HepG2 (cell line): Measurements from ENCODE around the gene PMEPA1.

Experiments used
- EHMT2 ChIP-seq: fragments of 200-600 bp; sonication (generic); IDR thresholded peaks from 2 replicates; pipeline ENCODE4 v1.7.0; 2017; ENCODE audit warnings: antibody characterized with exemption, low read depth, low read length, borderline replicate concordance
- HOXD1 ChIP-seq: sonication (generic); formaldehyde crosslinking; IDR thresholded peaks from 2 replicates; pipeline ENCODE4 v1.5.0; 2020; ENCODE audit warnings: missing genetic modification reagents
- NFATC3 ChIP-seq: sonication (generic); formaldehyde crosslinking; IDR thresholded peaks from 2 replicates; pipeline ENCODE4 v1.5.1; 2020; ENCODE audit warnings: mild to moderate bottlenecking, missing genetic modification reagents
- YY1 ChIP-seq: IDR thresholded peaks from 2 replicates; pipeline ENCODE4 v1.6.1; 2011; ENCODE audit warnings: low read length, low read depth, moderate library complexity, mild to moderate bottlenecking; ENCODE audit not compliant: insufficient read depth, insufficient replicate concordance
- ZNF530 ChIP-seq: sonication (generic); formaldehyde crosslinking; IDR thresholded peaks from 2 replicates; pipeline ENCODE4 v1.5.0; 2020; ENCODE audit warnings: low read depth, mild to moderate bottlenecking, missing genetic modification reagents
- TF ChIP-seq, protein P1 (sequence below): sonication (generic); formaldehyde crosslinking; IDR thresholded peaks from 2 replicates; pipeline ENCODE4 v1.5.0; 2020; ENCODE audit warnings: mild to moderate bottlenecking, missing genetic modification reagents, moderate library complexity

DNA sequence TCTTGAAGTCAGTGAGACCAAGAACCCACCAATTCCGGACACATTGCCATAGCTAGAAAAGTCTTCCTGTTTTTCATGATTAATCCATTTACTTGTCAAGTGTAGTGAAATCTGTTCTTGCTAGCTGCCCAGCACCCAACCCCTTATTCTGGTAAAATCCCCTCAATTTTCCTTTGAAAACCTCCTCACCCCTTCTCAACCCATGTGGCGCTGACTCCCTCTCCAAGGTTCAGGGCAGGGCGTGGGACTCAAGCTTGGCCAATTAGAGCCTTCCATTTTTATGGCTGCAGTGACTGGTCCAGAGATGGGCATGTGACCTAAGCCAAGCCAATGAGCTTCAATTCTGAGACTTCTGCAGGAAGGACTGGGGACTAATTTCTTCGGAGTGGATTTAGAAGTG, 79.8 kb downstream of the PMEPA1 start:
- no peak for TF ChIP-seq EHMT2
- TF ChIP-seq YY1: no peak
- TF ChIP-seq, protein P1, sequence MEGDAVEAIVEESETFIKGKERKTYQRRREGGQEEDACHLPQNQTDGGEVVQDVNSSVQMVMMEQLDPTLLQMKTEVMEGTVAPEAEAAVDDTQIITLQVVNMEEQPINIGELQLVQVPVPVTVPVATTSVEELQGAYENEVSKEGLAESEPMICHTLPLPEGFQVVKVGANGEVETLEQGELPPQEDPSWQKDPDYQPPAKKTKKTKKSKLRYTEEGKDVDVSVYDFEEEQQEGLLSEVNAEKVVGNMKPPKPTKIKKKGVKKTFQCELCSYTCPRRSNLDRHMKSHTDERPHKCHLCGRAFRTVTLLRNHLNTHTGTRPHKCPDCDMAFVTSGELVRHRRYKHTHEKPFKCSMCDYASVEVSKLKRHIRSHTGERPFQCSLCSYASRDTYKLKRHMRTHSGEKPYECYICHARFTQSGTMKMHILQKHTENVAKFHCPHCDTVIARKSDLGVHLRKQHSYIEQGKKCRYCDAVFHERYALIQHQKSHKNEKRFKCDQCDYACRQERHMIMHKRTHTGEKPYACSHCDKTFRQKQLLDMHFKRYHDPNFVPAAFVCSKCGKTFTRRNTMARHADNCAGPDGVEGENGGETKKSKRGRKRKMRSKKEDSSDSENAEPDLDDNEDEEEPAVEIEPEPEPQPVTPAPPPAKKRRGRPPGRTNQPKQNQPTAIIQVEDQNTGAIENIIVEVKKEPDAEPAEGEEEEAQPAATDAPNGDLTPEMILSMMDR (CRISPR knock-in tag): no peak
- no peak for TF ChIP-seq HOXD1 (CRISPR knock-in tag)
- TF ChIP-seq ZNF530 (CRISPR knock-in tag): no peak
- TF ChIP-seq NFATC3 (CRISPR knock-in tag): no peak
